HG02588 (cell line): ENCODE data around the gene SLC30A2.

ENCODE experiments used
- ATAC-seq: cut with Tn5 transposase; IDR thresholded peaks from one replicate; pipeline ENCODE4 v1.9.1; 2021; ENCODE audit warnings: mild to moderate bottlenecking, moderate library complexity; ENCODE audit not compliant: unreplicated experiment

SLC30A2 gene

DNA sequence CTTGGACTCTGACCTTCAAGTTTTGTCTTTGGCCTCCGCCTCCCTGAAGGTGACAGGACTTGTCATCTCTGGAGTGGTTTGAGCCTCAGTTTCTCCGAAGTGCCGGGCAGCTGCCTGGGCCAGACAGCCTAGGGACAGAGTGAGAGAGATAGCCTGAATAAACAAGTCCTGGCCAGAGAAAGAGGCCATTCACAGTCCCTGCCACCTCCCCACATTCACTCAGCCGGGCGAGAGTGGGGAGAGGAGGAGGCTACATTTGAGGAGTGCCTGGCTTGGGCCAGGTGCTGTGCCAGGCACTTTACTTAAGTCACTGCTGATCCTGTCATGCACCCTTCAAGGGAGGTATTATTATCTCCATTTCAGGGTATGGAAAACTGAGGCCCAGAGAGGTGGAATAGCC is 20.9 kb downstream of the SLC30A2 start:
- ATAC-seq: no peak

DNA sequence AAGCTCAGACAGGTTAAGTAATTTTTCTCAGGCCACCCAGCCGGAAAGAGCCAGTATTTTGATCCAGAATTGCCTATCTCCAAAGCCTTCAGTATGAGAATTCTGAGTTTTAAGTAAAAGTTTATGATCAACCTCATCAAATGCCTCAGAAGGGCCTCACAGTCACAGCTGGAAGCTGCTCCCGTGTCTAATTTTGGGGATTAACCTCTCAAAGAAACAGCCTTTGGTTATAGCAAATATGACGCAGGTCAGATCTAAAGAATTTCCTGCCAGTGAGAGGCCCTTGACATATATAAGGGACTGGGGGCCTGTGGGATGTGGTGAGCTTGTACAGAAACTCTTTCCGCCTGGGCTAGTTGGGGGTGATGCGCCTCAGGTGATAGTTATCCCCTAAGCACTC is 22.1 kb downstream of the SLC30A2 start:
- no peak for ATAC-seq

DNA sequence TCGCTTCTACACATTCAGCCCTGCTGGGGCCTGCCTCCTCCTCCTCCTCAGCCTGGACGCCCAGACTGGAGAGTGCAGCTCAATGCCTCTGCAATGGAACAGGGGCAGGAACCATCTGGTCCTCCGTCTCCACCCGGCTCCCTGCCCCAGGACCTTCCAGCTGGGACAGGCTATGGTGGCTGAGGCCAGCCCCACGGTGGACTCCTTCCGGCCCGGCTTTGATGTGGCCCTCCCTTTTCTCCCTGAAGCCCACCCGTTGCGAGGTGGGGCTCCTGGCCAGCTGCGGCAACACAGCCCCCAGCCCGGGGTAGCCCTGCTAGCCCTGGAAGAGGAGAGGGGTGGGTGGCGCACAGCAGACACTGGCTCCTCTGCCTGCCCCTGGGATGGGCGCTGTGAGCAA is 22.9 kb downstream of the SLC30A2 start:
- ATAC-seq: no peak

DNA sequence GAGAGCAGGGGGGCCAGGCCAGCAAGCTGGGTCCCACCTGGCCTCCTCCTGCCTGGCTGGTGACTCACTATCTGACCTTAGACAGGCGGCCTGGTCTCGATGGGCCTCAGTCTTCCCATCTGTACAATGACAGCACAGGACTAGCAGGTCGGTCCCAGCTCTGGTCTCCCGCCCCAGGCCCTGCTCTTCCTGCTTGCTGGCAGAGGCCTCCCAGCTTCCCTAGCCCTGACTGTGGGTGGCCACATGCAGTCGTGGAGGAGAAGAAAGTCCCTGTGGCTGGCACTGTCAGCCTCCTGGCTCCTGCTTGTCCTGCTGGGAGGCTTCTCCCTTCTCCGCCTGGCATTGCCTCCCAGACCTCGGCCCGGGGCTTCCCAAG is 23.5 kb downstream of the SLC30A2 start:
- no peak for ATAC-seq

DNA sequence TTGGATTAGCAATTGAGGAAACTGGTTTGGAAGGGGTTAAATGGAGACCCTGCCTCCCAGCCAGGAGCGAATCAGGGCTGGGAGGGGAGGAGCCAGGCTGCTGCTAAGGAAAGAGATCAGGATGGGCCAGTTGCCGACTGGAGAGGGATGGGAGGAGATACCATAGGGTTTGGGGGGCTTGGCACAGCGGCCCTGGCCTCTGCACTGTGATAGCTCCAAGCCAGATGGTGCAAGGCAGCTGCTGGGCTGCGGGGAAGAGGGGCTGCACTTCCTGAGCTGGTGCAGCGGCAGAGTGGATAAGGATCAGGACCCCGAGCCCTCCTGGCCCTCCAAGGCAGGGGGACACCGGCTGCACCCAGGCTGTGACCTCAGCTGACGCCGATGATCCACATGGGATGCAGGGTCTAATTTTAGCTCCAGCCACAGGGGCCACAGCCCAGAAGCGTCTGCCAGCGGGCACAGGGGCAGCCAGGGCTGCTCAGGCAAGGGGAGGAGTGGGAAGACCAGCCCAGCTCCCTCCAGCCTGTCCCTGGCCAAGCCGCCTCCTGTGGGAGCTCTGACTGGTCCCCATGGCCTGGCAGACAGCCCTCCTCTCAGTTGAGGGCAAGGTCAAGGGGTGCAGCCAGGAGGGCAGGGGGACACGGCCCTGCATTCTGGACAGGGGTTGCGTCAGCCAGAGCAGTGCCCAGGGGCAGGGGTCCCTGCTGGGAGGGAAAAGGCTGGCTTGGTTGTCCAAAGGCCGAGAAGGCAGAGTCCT is 24.1 kb downstream of the SLC30A2 start, which contains the start of gene EXTL1:
Gene EXTL1 (plus strand): TSS at position 129 of the 757 bp plus-strand sequence. CDS start 872 bp downstream, outside the sequence.
- ATAC-seq: no peak

DNA sequence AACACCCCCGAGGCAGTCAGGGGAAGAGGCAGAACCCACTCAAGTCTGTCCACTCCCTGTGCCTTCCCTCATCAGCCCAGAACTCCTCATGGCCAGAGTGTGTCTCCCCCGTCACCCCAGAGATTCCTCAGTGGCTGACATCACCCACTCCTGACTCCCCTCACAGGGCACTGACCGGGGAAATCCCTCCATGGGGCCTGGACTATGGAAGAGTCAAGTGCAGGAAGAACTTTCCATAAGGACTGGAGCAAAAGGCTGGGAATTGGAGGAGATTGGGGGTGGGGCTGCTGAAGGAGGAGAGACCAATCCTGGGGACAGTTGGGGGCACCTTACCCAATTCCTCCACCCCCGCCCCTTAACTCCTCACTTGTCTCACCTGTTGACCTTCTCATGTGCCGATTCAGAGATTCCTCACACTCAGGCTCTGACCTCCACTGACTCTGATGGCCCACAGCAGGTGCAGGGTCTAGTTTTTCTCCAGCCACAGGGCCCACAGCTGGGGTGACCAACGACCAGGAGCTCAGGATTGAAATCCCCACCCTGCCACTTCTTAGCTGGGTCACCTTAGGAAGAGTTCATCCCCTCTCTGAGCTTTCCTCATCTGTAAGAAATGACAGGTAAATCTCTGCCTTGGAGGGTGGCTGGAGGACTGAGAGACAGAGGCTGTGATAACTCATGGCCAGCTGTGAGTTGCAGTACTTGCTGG is 24.8 kb downstream of the SLC30A2 start:
- no peak for ATAC-seq

DNA sequence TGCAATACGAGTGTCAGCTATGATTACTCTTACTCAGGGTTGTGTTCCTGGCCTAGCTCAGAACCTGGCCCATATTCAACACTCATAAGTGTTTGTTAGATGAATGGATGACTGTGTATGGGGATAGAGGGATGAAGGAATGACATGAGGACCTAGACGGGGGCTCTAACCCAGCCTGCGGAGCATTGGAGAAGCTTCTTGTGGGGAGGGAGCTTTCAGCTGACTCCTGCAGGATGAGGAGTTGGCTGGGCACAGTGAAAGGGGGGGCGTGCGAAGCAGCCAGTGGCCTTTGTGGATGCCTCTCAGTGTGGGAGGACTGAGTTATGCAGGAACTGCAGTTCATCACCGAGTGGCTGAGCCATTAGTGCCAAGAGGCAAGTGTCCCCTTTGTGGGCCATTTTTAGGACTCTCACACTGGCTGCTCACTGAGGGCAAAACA is 25.6 kb downstream of the SLC30A2 start:
- no peak for ATAC-seq

DNA sequence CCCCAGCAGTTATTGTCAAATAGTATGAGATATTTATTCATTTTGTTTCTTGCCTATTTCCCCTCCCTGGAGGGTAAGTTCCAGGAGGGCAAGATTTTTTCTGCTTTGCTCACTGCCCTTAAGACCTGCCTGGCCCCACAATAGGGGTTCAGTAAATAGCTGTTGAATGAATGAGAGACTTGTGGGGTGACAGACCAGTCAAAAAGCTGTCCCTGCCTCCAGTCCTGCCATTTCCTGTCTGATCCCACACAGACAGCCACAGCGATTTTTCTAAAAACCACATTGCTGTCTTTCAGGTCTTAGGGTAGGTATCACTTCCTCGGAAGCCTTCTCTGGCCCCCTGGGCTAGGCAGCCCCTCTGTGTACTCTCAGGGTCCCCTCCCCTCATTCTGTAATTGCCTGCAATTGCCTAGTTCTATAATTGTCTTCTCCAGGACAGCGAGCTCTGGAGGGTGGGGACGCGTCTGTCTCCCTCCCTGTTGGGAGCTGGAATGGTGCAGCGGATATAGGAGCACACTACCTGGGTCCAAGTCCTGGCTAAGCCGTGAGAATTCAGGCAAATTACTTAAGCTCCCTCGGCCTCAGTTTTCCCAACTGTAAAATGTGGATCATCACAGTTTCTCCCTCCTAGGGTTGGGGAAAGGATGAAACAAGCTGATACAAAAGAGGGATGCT is 26.1 kb downstream of the SLC30A2 start:
- ATAC-seq: no peak

DNA sequence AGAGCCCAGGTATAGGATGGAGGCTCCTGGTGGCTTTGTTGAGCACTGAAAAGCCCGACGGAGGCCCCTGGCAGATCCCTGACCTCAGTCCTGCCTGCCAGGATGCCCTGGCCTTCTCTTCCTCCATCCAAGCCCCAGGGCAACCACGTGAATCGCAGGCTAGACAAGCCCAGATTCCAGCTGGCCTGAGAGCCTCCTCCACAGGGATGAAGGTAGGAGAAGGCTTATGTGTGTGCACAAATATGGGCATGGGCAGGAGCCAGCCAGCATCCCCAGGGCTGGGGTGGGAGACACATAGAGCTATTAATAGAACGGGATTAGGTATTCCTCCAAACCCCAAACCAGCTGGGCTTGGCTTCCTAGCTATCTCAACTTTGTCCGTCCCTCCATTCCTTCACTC is 28.3 kb downstream of the SLC30A2 start:
- ATAC-seq: no peak

DNA sequence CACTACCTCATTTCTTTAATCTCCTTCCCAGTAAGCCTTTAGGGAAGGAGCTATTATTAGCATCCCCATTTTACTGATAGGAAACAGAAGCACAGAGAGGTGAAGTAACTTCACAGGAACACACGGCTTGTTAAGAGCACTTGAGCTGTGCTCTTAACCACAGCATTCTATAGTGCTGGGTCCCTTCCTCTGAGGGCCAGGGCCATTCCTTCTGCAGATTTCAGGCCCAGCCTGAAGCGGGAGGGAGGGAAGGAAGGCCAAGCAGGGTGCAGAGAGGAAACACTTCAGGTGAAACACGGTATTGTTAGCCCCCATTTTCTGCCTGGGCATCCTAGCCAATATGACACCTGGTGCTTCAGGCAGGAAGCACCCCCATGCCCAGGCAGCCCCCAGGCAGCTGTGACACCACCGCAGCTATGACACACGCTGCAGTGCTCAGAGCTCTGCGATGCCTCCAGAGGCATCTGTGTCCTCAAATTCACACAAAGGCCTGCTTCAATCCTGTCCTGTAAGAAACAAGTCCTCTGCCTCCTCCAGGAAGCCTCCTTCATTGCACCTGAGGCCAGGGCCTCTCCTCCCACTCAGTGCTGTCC is 28.9 kb downstream of the SLC30A2 start:
- no peak for ATAC-seq

DNA sequence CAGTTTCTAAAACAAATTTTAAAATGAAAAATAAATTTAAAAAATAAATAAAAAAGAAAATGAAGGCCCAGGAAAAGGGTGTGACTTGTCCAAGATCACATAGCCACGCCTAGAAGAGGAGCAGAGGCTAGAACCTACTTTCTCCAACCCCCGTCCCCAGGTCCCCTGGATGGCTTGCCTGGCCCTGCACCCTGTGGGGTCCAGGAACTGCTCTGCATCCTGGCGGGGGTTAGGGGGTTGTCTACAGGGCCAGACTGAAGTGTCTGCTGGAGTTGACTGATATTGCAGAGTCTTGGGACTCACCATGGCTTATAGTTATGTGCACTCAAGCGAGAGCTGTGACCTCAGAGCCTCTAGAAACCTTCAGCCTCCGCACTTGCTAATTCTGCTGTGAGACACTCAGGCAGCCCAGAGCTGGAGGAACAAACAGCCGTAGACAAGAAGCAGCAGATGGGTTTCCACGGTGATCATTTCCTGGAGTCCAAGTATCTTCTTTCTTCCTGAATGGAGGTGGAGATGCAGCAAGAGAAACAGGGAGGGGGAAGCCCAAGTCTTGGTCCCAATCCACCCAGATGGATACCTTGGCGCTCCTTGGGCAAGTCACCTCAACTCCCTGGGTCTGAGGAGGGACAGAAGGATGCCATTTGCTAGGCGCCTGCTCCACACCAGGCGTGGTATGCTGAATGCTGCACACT is 29.5 kb downstream of the SLC30A2 start:
- no peak for ATAC-seq

DNA sequence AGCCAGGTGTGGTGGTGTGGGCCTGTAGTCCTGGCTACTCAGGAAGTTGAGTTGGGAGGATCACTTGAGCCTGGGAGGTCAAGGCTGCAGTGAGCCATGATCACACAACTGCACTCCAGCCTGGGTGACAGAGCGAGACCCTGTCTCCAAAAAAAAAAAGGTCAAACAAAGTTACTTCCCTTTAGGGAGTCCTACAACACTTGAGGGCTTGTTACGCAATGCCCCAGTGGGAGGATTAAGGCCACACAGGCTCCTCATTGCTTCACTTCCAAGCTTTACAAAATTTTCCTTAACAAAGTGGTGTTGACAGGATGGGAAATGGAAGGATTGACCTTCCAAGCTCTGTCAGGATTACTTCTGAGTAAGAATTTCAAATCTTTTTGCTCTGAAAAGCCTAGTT is 30.6 kb downstream of the SLC30A2 start:
- no peak for ATAC-seq

DNA sequence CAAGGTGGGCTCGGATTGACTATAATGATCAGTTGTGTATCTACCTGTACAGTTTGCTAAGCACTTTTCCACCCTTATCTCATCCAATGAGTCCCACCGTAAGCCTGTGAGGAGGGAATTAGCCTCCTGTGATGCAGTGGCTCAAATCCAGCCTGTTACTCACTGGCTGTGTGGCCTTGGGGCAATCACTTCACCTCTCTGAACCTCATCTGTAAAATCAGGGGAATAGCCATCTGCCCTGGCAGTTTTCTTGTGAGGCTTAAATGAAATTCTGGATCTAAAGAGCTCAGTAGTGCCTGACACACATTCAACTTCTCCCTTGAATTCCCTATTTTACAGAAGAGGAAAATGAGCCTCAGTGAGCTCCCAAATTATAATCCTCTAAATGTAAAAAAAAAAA is 31.7 kb downstream of the SLC30A2 start:
- ATAC-seq: no peak

DNA sequence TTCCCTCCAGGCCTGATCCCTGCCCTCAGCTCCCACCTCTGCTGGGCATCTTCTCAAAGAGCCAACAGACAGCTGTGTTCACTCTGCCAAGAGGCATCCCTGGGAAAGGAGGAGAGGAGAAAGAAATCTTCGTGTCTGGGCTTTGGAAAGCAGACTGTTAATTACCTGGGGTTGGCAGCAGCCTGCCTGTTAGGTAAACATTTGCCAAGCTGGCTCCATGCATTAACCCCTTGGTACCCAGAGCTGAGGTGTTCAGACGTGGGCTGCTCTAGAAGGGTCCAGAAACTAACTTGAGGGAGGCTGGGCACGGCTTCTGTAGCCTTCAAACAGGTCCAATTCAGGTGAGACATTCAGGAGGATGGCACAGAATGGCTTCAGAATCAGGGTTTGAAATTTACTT is 33.1 kb downstream of the SLC30A2 start:
- no peak for ATAC-seq

DNA sequence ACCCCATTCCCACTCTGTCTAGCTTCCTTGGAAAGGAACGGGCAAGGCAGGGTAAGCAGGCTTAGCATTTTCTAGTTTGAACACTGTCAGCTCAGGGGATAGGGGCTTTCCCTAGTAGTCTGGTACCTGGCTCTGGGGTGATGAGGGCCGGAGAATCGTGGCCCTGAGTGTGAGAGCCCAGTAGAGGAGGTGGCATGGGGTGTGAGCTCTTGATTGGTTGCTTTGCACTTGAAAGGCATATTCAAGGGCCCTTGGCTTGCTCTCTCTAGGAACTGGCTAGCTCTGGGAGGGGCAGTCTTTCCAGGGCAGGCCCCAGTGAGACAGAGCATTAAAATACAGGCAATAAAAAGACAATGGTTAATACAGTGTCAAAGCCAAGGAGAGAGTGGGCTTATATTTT is 35.1 kb downstream of the SLC30A2 start:
- no peak for ATAC-seq

DNA sequence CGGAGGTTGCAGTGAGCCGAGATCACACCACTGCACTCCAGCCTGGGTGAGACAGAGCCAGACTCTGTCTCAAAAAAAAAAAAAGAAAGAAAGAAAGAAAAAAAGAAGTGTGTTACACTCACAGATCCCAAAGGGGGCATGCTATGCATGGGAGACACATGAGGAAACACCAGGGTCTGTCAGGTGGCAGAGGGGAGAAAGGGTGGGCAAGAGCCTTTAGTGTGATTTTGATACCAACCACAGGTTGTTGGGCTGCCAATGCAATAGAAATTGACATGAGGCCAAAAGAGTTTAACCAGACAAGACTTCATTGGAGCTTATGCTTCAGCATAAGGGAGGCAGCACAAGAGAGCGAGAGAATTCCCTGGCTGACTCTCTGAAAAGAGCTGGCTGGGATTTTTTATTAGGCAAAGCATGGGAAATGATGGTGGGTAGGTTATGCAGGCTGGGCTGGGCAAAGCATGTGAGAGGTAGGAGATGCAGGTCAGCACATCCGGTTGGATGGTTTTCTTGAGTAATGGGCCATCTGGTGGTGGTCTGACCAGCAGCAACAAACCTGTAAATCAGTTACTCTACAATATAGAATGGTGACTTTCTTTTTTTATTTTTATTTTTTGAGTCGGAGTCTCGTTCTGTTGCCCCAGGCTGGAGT is 36.0 kb downstream of the SLC30A2 start:
- no peak for ATAC-seq

DNA sequence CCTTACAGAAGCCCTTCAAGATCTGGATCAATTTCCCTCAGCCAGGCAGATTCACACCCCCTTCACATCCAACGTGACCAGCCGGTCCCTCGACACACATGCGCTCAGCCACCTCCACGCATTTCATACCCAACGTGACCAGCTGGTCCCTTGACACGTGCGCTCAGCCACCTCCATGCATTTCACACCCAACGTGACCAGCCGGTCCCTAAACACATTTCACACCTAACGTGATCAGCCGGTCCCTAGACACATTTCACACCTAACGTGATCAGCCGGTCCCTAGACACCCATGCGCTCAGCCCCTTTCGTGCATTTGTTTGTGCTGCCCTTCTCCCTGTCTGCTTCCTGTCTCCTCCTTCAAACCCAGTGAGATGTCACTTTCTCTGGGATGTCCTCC is 39.2 kb downstream of the SLC30A2 start:
- ATAC-seq: no peak

DNA sequence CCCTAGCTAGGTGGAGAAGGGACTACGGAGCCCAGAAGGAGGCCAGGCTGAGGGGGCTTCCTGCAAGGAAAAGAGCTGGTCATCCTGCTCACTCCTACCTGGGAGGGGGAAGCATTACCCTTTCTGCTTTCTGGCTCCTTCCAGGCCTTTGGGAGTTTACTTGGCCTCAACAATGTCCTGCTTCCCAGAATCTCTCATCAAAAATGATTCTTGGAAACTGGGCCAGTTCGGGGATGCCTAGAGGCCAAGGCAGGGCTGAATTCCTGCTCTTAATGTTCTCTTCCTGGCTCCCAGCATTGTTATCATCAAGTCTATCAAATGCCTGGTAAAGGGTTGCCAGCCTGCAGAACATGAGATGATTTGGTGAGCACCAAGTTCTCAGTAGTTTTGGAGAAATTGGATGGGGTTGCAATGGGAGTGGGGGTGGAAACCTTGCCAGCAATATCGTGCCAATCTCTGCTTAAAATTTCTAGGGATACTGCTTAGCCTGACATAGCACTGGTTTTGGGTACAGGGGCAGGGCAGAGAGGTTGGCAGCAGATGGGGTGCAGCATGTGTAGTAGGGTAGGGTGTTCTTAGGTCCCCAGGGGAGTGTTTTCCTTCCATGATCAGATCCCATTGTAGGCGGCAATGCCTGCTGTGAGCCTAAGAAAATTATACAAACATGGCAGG is 40.3 kb downstream of the SLC30A2 start:
- ATAC-seq: no peak

DNA sequence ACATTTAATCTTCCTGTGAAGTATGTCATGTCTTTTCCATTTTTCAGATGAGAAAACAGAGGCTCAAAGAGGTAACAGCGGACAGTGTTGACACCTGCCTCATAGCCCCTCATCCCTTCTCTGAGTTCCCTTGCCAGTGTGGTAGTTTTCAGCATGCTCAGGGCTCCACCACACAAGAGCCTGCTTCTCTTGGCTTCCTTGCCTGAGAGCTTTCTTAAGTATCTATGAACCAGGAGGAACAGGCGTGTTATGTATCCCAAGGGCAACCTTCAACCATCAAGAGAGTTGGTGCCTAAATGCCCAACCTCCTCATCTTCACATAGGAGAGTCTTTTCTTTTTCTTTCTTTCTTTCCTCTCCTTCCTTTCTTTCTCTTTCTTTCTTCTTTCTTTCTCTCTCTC is 42.2 kb downstream of the SLC30A2 start:
- ATAC-seq: no peak

DNA sequence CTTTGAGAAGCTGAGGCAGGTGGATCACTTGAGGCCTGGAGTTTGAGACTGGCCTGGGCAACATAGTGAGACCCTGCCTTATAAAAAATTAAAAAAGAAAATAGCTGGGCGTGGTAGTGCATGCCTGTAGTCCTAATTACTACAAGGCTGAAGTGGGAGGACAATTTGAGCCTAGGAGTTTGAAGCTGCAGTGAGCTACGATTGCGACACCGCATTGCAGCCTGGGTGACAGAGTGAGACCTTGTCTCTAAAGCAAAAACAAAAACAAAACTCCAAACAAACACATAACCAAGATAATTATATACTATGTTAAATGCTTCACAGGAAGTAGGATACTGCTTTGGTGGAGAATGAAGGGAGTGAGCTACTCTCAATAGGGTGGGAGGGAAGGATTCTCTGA is 42.7 kb downstream of the SLC30A2 start:
- no peak for ATAC-seq
